ENCODE results near the gene SLC4A5. TPM values are rescaled to one million over a fixed set of nuclear protein-coding genes. Genes with fewer than 3 reads are reported as not detected.

Gene SLC4A5
- total RNA-seq, 1 donor, result under 0.01 TPM

- peak; percentile 8 for DNase-seq (ENCODE audit: low read depth)
- TF ChIP-seq CTCF (IDR thresholded peaks at IDR 0.05; ENCODE audit: insufficient read depth, low read depth, low read length), result no peak
- no peak overlapping the region for H3K4me3 ChIP-seq (ENCODE audit: low read depth, low read length)
These were observed 42.2 kb upstream of the SLC4A5 start for GRCh38 chr2:74385396-74385795.

- TF ChIP-seq CTCF (IDR thresholded peaks at IDR 0.05; ENCODE audit: insufficient read depth, low read depth, low read length), result no peak
- DNase-seq (ENCODE audit: low read depth), result peak; percentile 9
- no peak overlapping the region for H3K4me3 ChIP-seq (ENCODE audit: low read depth, low read length)
These were observed 40.8 kb upstream of the SLC4A5 start for GRCh38 chr2:74384051-74384450.

GRCh38 chr2:74383254-74383653 lies 40.0 kb upstream of the SLC4A5 start:
- peak; percentile 49 for DNase-seq (ENCODE audit: low read depth)
- no peak for TF ChIP-seq CTCF (IDR thresholded peaks at IDR 0.05; ENCODE audit: insufficient read depth, low read depth, low read length)
- H3K4me3 ChIP-seq (ENCODE audit: low read depth, low read length), result no peak overlapping the region

- DNase-seq (ENCODE audit: low read depth), result no peak
- H3K4me3 ChIP-seq (ENCODE audit: low read depth, low read length), result no peak overlapping the region
- no peak for TF ChIP-seq CTCF (IDR thresholded peaks at IDR 0.05; ENCODE audit: insufficient read depth, low read depth, low read length)
These were observed 38.5 kb upstream of the SLC4A5 start for GRCh38 chr2:74381751-74382150.

- TF ChIP-seq CTCF (IDR thresholded peaks at IDR 0.05; ENCODE audit: insufficient read depth, low read depth, low read length), result no peak
- H3K4me3 ChIP-seq (ENCODE audit: low read depth, low read length), result peak within 1 kb of the TSS; percentile 65
- peak; percentile 66 for DNase-seq (ENCODE audit: low read depth)
These were observed 36.9 kb upstream of the SLC4A5 start, which contains the start of gene DCTN1 for GRCh38 chr2:74379851-74380789. Gene DCTN1 (minus strand): TSS chr2:74380311. CDS start chr2:74380037, 274 bp downstream.

- no peak overlapping the region for H3K4me3 ChIP-seq (ENCODE audit: low read depth, low read length)
- TF ChIP-seq CTCF (IDR thresholded peaks at IDR 0.05; ENCODE audit: insufficient read depth, low read depth, low read length), result no peak
- no peak for DNase-seq (ENCODE audit: low read depth)
These were observed 34.8 kb upstream of the SLC4A5 start for GRCh38 chr2:74378007-74378406.
